Right lobe of liver (tissue), 6 donors: ENCODE data around the gene UBR1. TPM values are rescaled to one million over a fixed set of nuclear protein-coding genes. Genes with fewer than 3 reads are reported as not detected.
"Not testable (repeated sequence)": the region's sequence is repeated elsewhere in the genome, so short reads cannot be mapped to it uniquely, and the experiment has no call there.

Source experiments
- ATAC-seq, 4 donors: fragments of 200-7000 bp; cut with Tn5 transposase; one replicate each; pipeline ENCODE4 v1.9.1; 2020; ENCODE audit warnings: mild to moderate bottlenecking in 4 of 4, moderate library complexity in 4 of 4
- DNase-seq, 3 donors: peaks; one replicate each; pipeline ENCODE4 v3.0.0-alpha.2; 2020
- H3K27ac ChIP-seq, 3 donors: fragments of 200-600 bp; one replicate each; pipeline ENCODE4 v1.8.0; 2022
- H3K27me3 ChIP-seq, 2 donors: fragments of 200-600 bp; one replicate each; pipeline ENCODE4 v1.8.0; 2022
- H3K36me3 ChIP-seq, 4 donors: fragments of 200-600 bp; sonication (generic) in 1 of 4; one replicate each; pipeline versions ENCODE4 v1.5.1 to v1.8.0; 2017 to 2022; ENCODE audit warnings: control low read depth in 1 of 4
- H3K4me1 ChIP-seq, 4 donors: fragments of 200-600 bp; sonication (generic) in 1 of 4; one replicate each; pipeline versions ENCODE4 v1.5.1 to v1.8.0; 2017 to 2022; ENCODE audit warnings: control low read depth in 1 of 4
- H3K4me3 ChIP-seq, 3 donors: fragments of 200-600 bp; one replicate each; pipeline ENCODE4 v1.8.0; 2022
- H3K9me3 ChIP-seq, 4 donors: fragments of 200-600 bp; sonication (generic) in 1 of 4; one replicate each; pipeline versions ENCODE4 v1.5.1 to v1.8.0; 2017 to 2022; ENCODE audit warnings: control low read depth in 1 of 4
- POLR2A ChIP-seq: fragments of 450-650 bp; IDR thresholded peaks from one replicate; pipeline ENCODE4 v1.6.1; 2017; ENCODE audit warnings: antibody characterized with exemption, mild to moderate bottlenecking
- WGBS: methylation state at CpG from one replicate; pipeline ENCODE4 v1.1.6; 2018; ENCODE audit warnings: low coverage, low lambda C conversion rate; ENCODE audit not compliant: insufficient coverage; ENCODE audit errors: missing lambda C conversion rate; 5-methylcytosine and 5-hydroxymethylcytosine counted together
- intact Hi-C, 2 donors: fragments of 100-400 bp; cut with DNase I; formaldehyde crosslinking; loops; one replicate each; pipeline versions ENCODE4 v1.11.2 to v1.14.1; 2022
- total RNA-seq, 6 experiments: library from RNA; depleted of rRNA in 2 of 6; stranded (reverse); fragments of >200 nt in 2 of 6; fragmentation: NEBNext Ultra II Directional in 3 of 6; extraction: Animal tissue kit (Norgen Biotek cat#: 25700) in 3 of 6; gene quantifications; one replicate each; pipeline versions ENCODE4 v1.1.0 to v1.2.4, GENCODE V29; 2016 to 2023
- TF ChIP-seq, protein P1 (sequence below), 4 donors: fragments of 200-600 bp in 3 of 4; fragments of 450-650 bp in 1 of 4; IDR thresholded peaks; one replicate each; pipeline versions ENCODE4 v1.5.1 to v1.8.0; 2016 to 2022; ENCODE audit warnings: antibody characterized with exemption in 4 of 4, mild to moderate bottlenecking in 2 of 4
- donor health status: DM: no; HTN: yes; CAD: no.
- donor health status: DM: no; HTN: no; CAD: no.
- donor health status: DM: no; HTN: no; CAD: no.
- donor health status: DM: no; HTN: yes; CAD: no.
- donor health status: DM: no; HTN: yes; CAD: no.

Gene UBR1
- total RNA-seq, 6 experiments from 2014 or later = 8.8 to 15.6 (median 10.6) TPM

DNA sequence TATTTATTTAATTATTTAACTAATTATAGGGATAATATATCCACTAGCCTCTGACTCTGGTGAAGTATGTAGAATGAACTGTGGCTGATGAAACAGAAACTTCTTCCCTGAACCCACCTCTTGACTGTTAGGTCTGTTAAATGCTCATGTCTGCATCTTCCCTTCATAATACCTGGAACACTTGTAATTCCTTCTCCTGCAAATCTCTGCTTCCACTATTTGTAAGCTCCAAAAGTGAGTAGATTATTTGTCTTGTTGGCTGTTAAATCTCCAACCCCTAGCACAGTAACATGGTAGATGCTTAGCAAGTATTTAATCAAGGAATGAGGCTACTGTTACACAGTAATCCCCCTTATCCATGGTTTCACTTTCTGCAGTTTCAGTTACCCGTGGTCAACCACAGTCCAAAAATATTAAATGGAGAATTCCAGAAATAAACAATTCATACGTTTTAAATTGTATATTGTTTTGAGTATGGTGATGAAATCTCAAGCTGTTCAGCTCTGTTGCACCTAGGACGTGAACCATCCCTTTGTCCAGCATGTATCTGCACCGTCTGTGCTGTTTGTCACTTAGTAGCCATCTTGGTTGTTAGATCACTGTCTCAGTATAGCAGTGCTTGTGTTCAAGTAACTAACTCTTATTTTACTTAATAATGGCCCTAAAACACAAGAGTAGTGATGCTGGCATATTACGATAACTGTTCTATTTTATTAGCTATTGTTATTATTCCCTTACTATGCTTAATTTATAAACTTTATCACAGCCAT is 190.9 kb downstream of the UBR1 start:
- H3K4me3 ChIP-seq = no peak overlapping the region
- no peak for TF ChIP-seq POLR2A
- TF ChIP-seq, protein P1, sequence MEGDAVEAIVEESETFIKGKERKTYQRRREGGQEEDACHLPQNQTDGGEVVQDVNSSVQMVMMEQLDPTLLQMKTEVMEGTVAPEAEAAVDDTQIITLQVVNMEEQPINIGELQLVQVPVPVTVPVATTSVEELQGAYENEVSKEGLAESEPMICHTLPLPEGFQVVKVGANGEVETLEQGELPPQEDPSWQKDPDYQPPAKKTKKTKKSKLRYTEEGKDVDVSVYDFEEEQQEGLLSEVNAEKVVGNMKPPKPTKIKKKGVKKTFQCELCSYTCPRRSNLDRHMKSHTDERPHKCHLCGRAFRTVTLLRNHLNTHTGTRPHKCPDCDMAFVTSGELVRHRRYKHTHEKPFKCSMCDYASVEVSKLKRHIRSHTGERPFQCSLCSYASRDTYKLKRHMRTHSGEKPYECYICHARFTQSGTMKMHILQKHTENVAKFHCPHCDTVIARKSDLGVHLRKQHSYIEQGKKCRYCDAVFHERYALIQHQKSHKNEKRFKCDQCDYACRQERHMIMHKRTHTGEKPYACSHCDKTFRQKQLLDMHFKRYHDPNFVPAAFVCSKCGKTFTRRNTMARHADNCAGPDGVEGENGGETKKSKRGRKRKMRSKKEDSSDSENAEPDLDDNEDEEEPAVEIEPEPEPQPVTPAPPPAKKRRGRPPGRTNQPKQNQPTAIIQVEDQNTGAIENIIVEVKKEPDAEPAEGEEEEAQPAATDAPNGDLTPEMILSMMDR (IDR thresholded peaks at IDR 0.05) = no peak
- H3K27ac ChIP-seq = no peak overlapping the region
- DNase-seq (no peak), ATAC-seq (no peak)
- H3K9me3 ChIP-seq = no peaks in the 10 kb centered on the region
- H3K36me3 ChIP-seq = no peaks in the 10 kb centered on the region
- peaks cover 0 to 7% (median 0%) of the 10 kb centered on the region in 4 donors for H3K4me1 ChIP-seq
- intact Hi-C loops = no loop called here
- 60% methylated on average over 5 of the region's 5 CpGs for WGBS
- no peaks in the 10 kb centered on the region for H3K27me3 ChIP-seq

DNA sequence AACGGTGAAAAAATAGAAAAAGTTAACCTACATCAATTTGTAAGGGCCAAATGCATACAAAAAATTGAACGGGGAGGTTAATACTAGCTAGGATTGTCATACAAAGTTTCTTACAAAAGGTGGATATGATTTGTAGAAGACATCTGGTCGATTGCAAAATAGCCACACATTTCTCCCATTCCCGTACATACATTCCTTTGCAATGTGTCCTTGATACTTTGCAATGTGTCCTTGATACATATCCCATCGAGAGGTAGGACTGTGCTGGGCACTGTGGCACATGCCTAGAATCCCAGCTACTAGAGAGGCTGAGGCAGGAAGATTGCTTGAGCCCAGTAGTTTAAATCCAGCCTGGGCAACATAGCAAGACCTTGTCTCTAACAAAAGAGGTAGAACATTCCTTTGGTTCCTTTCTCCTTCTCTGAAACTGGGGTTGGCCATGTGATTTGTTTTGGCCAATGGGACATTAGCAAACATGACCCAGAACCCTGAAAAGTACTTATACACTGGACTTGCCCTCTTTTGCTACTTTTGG is 194.7 kb downstream of the UBR1 start:
- Histone ChIP-seq H3K27me3 (no peaks in the 10 kb centered on the region), H3K36me3 (no peaks in the 10 kb centered on the region), H3K4me3 (no peak overlapping the region), H3K9me3 (no peaks in the 10 kb centered on the region), H3K4me1 (no peaks in the 10 kb centered on the region), H3K27ac (no peak overlapping the region)
- TF ChIP-seq, protein P1 (IDR thresholded peaks at IDR 0.05) = no peak
- no peak for TF ChIP-seq POLR2A
- ATAC-seq = no peak
- intact Hi-C loops = no loop called here
- WGBS = 90% methylated on average over 4 of the region's 5 CpGs
- no peak for DNase-seq

DNA sequence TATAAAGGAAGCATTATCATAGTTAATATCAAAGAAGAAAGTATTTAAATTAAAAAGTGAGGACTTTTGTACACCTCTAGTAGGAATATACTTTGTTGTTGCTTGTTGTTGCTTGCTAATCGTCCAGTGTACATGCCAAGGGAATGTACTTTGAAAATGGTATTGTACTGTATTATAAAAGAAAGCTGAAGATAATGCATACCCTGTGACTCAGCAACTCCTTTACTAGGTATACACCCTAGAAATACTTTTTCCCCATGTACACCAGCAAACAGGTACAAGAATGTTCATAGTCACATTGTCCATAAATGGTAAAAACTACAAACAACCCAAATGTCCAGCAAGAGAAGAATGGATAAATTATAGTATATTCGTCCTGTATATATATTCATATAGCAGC is 197.3 kb downstream of the UBR1 start:
- Histone ChIP-seq H3K27me3 (no peaks in the 10 kb centered on the region), H3K4me1 (no peaks in the 10 kb centered on the region), H3K9me3 (no peaks in the 10 kb centered on the region), H3K4me3 (no peak overlapping the region), H3K36me3 (no peaks in the 10 kb centered on the region), H3K27ac (no peak overlapping the region)
- WGBS = 75% methylated on average over 2 of the region's 2 CpGs
- ATAC-seq (no peak), DNase-seq (no peak)
- TF ChIP-seq POLR2A = no peak
- TF ChIP-seq, protein P1 (IDR thresholded peaks at IDR 0.05) = no peak
- intact Hi-C loops = no loop called here

- no peak for DNase-seq
- no peaks in the 10 kb centered on the region for H3K36me3 ChIP-seq
- intact Hi-C loops = no loop called here
- H3K4me3 ChIP-seq = no peak overlapping the region
- TF ChIP-seq, protein P1 (IDR thresholded peaks at IDR 0.05) = no peak
- no peak for TF ChIP-seq POLR2A
- no peaks in the 10 kb centered on the region for H3K9me3 ChIP-seq
- ATAC-seq = no peak
- no peaks in the 10 kb centered on the region for H3K27me3 ChIP-seq
- H3K27ac ChIP-seq = no peak overlapping the region
- H3K4me1 ChIP-seq = no peaks in the 10 kb centered on the region
- WGBS = 85% methylated on average over 5 of the region's 5 CpGs
Measured at GRCh38 chr15:42903388-42904324, 202.2 kb downstream of the UBR1 start.

- DNase-seq, H3K36me3 ChIP-seq, H3K4me3 ChIP-seq, H3K27ac ChIP-seq, ATAC-seq, H3K9me3 ChIP-seq, H3K4me1 ChIP-seq, H3K27me3 ChIP-seq, intact Hi-C loops: not testable (repeated sequence)
- WGBS = 83% methylated on average over 1 of the region's 1 CpG
Measured at GRCh38 chr15:42893911-42894310, 211.9 kb downstream of the UBR1 start.
